ENCODE measurements around the gene CFAP251.

CFAP251 gene

GRCh38 chr12:121946313-121947025 is 28.1 kb downstream of the CFAP251 start:
- DNase-seq (ENCODE audit: low read depth in 2 of 2), result no peak

GRCh38 chr12:121947981-121948380 is 29.6 kb downstream of the CFAP251 start:
- DNase-seq (ENCODE audit: low read depth in 2 of 2), result no peak

- DNase-seq (ENCODE audit: low read depth in 2 of 2), result peak; percentile 70 to 71
These were observed 31.4 kb downstream of the CFAP251 start for GRCh38 chr12:121949648-121950397.

GRCh38 chr12:121953117-121953692 is 34.8 kb downstream of the CFAP251 start:
- DNase-seq (ENCODE audit: low read depth in 2 of 2), result no peak

- no peak for DNase-seq (ENCODE audit: low read depth in 2 of 2)
These were observed 35.3 kb downstream of the CFAP251 start for GRCh38 chr12:121953695-121954094.

GRCh38 chr12:121955258-121956237 is 37.2 kb downstream of the CFAP251 start:
- DNase-seq (ENCODE audit: low read depth in 2 of 2), result no peak

GRCh38 chr12:121957861-121958515 is 39.6 kb downstream of the CFAP251 start:
- no peak for DNase-seq (ENCODE audit: low read depth in 2 of 2)

- DNase-seq (ENCODE audit: low read depth in 2 of 2), result no peak
These were observed 40.3 kb downstream of the CFAP251 start for GRCh38 chr12:121958541-121959240.

- no peak for DNase-seq (ENCODE audit: low read depth in 2 of 2)
These were observed 42.1 kb downstream of the CFAP251 start for GRCh38 chr12:121960541-121960940.

GRCh38 chr12:121961195-121961879 is 42.9 kb downstream of the CFAP251 start:
- no peak for DNase-seq (ENCODE audit: low read depth in 2 of 2)

- DNase-seq (ENCODE audit: low read depth in 2 of 2), result no peak
These were observed 45.1 kb downstream of the CFAP251 start for GRCh38 chr12:121963341-121964018.

- DNase-seq (ENCODE audit: low read depth in 2 of 2), result peak; percentile 64 to 66
These were observed 46.6 kb downstream of the CFAP251 start for GRCh38 chr12:121964813-121965643.

GRCh38 chr12:121966959-121967358 is 48.6 kb downstream of the CFAP251 start:
- no peak for DNase-seq (ENCODE audit: low read depth in 2 of 2)

- DNase-seq (ENCODE audit: low read depth in 2 of 2), result no peak
These were observed 50.5 kb downstream of the CFAP251 start for GRCh38 chr12:121968876-121969275.

GRCh38 chr12:121969726-121970125 is 51.3 kb downstream of the CFAP251 start:
- no peak for DNase-seq (ENCODE audit: low read depth in 2 of 2)

- DNase-seq (ENCODE audit: low read depth in 2 of 2), result no peak
These were observed 52.3 kb downstream of the CFAP251 start for GRCh38 chr12:121970581-121971300.

All from fibroblast of skin of left biceps (primary cell).